Measurements from ENCODE around the gene RRAD.

RRAD gene

GRCh38 chr16:66944054-66944441, 18.7 kb upstream of the RRAD start:
- TF ChIP-seq, protein P1, sequence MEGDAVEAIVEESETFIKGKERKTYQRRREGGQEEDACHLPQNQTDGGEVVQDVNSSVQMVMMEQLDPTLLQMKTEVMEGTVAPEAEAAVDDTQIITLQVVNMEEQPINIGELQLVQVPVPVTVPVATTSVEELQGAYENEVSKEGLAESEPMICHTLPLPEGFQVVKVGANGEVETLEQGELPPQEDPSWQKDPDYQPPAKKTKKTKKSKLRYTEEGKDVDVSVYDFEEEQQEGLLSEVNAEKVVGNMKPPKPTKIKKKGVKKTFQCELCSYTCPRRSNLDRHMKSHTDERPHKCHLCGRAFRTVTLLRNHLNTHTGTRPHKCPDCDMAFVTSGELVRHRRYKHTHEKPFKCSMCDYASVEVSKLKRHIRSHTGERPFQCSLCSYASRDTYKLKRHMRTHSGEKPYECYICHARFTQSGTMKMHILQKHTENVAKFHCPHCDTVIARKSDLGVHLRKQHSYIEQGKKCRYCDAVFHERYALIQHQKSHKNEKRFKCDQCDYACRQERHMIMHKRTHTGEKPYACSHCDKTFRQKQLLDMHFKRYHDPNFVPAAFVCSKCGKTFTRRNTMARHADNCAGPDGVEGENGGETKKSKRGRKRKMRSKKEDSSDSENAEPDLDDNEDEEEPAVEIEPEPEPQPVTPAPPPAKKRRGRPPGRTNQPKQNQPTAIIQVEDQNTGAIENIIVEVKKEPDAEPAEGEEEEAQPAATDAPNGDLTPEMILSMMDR (IDR thresholded peaks at IDR 0.05; ENCODE audit: insufficient read depth, low read length, poor library complexity, severe bottlenecking): no peak
- Histone ChIP-seq H3K36me3 (ENCODE audit: control insufficient read depth, insufficient read depth, low read length) (peaks cover 31% of the 10 kb centered on the region), H3K27me3 (replicated peaks; ENCODE audit: control insufficient read depth, insufficient read depth, low read length) (no peaks in the 10 kb centered on the region), H3K4me3 (replicated peaks; ENCODE audit: low read depth, low read length) (no peak overlapping the region)
- no peak for DNase-seq (ENCODE audit: extremely low read depth, insufficient read length)

DNA sequence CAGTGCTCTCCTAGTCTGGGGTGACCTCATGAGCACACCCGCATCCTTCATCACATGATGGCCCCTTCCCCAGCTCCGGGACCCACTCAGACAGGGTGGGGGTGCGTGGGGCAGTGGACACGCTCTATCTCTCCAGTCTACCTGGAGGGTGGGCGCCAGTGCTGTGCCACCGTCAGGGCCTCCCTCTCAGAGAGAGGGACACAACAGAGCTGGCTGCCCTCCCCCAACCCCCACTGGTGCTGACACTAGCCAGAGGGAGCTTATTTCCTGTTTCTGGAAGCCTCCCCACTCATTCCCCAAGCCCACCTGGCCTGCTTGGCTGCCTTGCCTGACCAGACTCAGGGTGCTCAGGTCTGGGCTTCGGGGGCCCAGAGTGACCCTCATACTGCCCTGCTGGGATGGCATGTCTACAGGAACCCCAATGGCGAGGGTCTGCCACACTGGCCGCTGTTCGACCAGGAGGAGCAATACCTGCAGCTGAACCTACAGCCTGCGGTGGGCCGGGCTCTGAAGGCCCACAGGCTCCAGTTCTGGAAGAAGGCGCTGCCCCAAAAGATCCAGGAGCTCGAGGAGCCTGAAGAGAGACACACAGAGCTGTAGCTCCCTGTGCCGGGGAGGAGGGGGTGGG, 18.2 kb upstream of the RRAD start:
- Histone ChIP-seq H3K27me3 (replicated peaks; ENCODE audit: control insufficient read depth, insufficient read depth, low read length) (no peaks in the 10 kb centered on the region), H3K4me3 (replicated peaks; ENCODE audit: low read depth, low read length) (no peak overlapping the region), H3K36me3 (ENCODE audit: control insufficient read depth, insufficient read depth, low read length) (peaks cover 33% of the 10 kb centered on the region)
- no peak for DNase-seq (ENCODE audit: extremely low read depth, insufficient read length)
- TF ChIP-seq, protein P1 (IDR thresholded peaks at IDR 0.05; ENCODE audit: insufficient read depth, low read length, poor library complexity, severe bottlenecking): no peak

- Histone ChIP-seq H3K4me3 (replicated peaks; ENCODE audit: low read depth, low read length) (no peak overlapping the region), H3K27me3 (replicated peaks; ENCODE audit: control insufficient read depth, insufficient read depth, low read length) (no peaks in the 10 kb centered on the region), H3K36me3 (ENCODE audit: control insufficient read depth, insufficient read depth, low read length) (peaks cover 34% of the 10 kb centered on the region)
- TF ChIP-seq, protein P1 (IDR thresholded peaks at IDR 0.05; ENCODE audit: insufficient read depth, low read length, poor library complexity, severe bottlenecking): no peak
- DNase-seq (ENCODE audit: extremely low read depth, insufficient read length): no peak
These were observed 17.6 kb upstream of the RRAD start for GRCh38 chr16:66942981-66943380.

DNA sequence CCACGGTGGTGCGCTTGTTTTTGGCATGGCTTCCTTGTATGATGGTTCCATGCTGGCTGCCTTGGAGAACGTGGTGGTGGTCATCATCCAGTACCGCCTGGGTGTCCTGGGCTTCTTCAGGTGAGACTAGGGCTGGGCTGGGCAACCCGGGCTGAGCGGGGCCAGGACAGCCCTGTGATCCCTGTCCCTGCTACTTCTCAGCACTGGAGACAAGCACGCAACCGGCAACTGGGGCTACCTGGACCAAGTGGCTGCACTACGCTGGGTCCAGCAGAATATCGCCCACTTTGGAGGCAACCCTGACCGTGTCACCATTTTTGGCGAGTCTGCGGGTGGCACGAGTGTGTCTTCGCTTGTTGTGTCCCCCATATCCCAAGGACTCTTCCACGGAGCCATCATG, 14.9 kb upstream of the RRAD start:
- Histone ChIP-seq H3K27me3 (replicated peaks; ENCODE audit: control insufficient read depth, insufficient read depth, low read length) (no peaks in the 10 kb centered on the region), H3K4me3 (replicated peaks; ENCODE audit: low read depth, low read length) (no peak overlapping the region), H3K36me3 (ENCODE audit: control insufficient read depth, insufficient read depth, low read length) (peaks cover 36% of the 10 kb centered on the region)
- TF ChIP-seq, protein P1 (IDR thresholded peaks at IDR 0.05; ENCODE audit: insufficient read depth, low read length, poor library complexity, severe bottlenecking): no peak
- DNase-seq (ENCODE audit: extremely low read depth, insufficient read length): no peak

DNA sequence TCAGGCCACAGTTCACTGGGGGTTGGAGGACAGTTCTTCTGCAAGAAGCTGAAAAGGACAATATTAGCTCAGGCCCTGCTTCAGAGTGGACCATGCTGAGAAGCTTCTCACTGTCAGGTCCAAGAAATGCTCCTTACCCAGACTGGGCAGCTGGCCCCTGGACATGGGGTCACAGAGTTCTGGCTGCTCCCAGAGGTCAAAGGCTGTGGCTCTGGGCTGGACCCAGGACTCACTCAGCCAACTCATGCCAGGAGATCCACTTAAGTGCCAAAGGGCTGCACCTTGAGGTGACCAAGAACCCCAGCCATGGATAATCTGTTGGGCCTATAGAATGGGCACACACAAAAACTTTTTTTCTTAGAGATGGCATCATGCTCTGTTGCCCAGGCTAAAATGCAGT, 14.0 kb upstream of the RRAD start:
- Histone ChIP-seq H3K36me3 (ENCODE audit: control insufficient read depth, insufficient read depth, low read length) (peaks cover 36% of the 10 kb centered on the region), H3K27me3 (replicated peaks; ENCODE audit: control insufficient read depth, insufficient read depth, low read length) (no peaks in the 10 kb centered on the region), H3K4me3 (replicated peaks; ENCODE audit: low read depth, low read length) (no peak overlapping the region)
- DNase-seq (ENCODE audit: extremely low read depth, insufficient read length): no peak
- TF ChIP-seq, protein P1 (IDR thresholded peaks at IDR 0.05; ENCODE audit: insufficient read depth, low read length, poor library complexity, severe bottlenecking): no peak

All from GM06990 (cell line).